Measurements from ENCODE around the gene BATF. TPM values are rescaled to one million over a fixed set of nuclear protein-coding genes. Genes with fewer than 3 reads are reported as not detected.

The BATF gene
- total RNA-seq, 6 experiments from 2014 or later: 0.24 to 10.4 (median 0.87) TPM

DNA sequence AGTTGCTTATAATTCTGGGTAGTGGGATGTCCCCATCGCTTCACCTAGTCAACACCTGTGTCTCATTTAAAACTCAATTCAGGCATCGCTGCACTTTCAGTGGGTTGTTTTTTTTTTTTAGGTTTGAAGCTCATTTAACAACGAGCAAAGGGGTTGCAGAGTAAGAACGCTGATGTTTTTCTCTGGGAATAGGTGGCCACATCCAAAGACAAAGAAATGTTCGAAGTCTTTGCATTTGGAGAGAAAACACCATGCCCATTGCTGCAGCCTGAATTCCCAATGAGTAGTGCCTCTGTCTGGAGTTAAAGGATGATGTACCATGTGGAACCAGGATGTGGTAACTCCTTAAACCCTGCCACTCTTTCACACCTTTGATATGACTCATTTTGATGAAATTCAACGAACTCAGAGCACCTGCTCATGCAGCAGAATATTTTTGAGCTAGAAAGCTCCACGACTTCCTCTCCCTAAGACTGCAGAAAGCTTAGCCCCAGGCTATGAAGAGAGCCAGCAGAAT is 35.1 kb upstream of the BATF start:
- H3K4me3 ChIP-seq: no peak overlapping the region
- DNase-seq (no peak), ATAC-seq (peak in 1 of 4 donors; percentile 8)
- no peak for TF ChIP-seq CTCF (IDR thresholded peaks at IDR 0.05)
- no peak for TF ChIP-seq POLR2A (IDR thresholded peaks at IDR 0.05)
- H3K27me3 ChIP-seq: no peaks in the 10 kb centered on the region
- no peaks in the 10 kb centered on the region for H3K9me3 ChIP-seq
- intact Hi-C loops (cut with DNase I): loop anchor here (2.0 to 5.0 kb wide), 2 partner anchors 175 to 178 kb away; no protein-coding TSS in a partner anchor
- no peaks in the 10 kb centered on the region for H3K36me3 ChIP-seq
- WGBS (ENCODE audit: insufficient coverage, low coverage, low lambda C conversion rate, missing lambda C conversion rate): 63% methylated on average over 6 of the region's 7 CpGs
- peaks cover 0 to 10% (median 3%) of the 10 kb centered on the region in 4 donors for H3K4me1 ChIP-seq
- H3K27ac ChIP-seq: no peak overlapping the region

- ATAC-seq (no peak), DNase-seq (no peak)
- Histone ChIP-seq H3K36me3 (no peaks in the 10 kb centered on the region), H3K27me3 (no peaks in the 10 kb centered on the region), H3K4me3 (no peak overlapping the region), H3K27ac (no peak overlapping the region), H3K4me1 (peaks cover 0 to 7% (median 2%) of the 10 kb centered on the region in 4 donors), H3K9me3 (no peaks in the 10 kb centered on the region)
- no peak for TF ChIP-seq POLR2A (IDR thresholded peaks at IDR 0.05)
- TF ChIP-seq CTCF (IDR thresholded peaks at IDR 0.05): no peak
- 60% methylated on average over 1 of the region's 6 CpGs for WGBS (ENCODE audit: insufficient coverage, low coverage, low lambda C conversion rate, missing lambda C conversion rate)
- intact Hi-C loops (cut with DNase I): loop anchor here in 1 of 2 donors (5.0 kb wide), 1 partner anchor 177 kb away; no protein-coding TSS in a partner anchor
Observed at GRCh38 chr14:75489480-75489837, 32.8 kb upstream of the BATF start.

DNA sequence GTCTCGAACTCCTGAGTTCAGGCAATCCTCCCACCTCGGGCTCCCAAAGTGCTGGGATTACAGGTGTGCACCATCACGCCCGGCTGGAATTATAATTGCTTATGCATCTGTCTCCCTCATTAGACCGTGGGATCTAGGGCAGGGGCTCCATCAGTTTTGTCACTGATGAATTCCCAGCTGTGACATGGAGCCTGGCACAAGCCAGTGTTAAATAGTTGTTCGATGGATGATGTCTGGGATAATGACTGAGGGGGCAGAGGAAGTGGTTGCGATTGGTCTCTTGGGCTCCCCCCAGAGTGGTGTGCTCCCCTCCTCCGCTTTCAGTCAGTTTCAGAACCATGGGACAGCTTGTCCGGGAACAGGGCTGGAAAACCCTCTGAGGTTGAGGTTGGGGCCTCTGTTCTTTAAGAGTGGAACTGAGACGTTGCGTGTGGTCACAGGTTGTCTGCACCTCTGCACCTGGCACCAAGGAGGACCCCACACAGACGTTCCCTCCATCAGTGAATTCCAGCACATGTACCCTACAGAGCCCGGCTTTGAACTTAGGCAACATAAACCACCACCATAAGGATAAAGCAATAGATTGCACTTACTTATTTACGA is 30.8 kb upstream of the BATF start:
- H3K27ac ChIP-seq: no peak overlapping the region
- no peaks in the 10 kb centered on the region for H3K36me3 ChIP-seq
- intact Hi-C loops (cut with DNase I): no loop called here
- ATAC-seq (no peak), DNase-seq (no peak)
- TF ChIP-seq CTCF (IDR thresholded peaks at IDR 0.05) (no peak), POLR2A (IDR thresholded peaks at IDR 0.05) (no peak)
- H3K4me3 ChIP-seq: no peak overlapping the region
- H3K4me1 ChIP-seq: no peaks in the 10 kb centered on the region
- no peaks in the 10 kb centered on the region for H3K27me3 ChIP-seq
- 72% methylated on average over 4 of the region's 14 CpGs for WGBS (ENCODE audit: insufficient coverage, low coverage, low lambda C conversion rate, missing lambda C conversion rate)
- H3K9me3 ChIP-seq: no peaks in the 10 kb centered on the region

- DNase-seq: no peak
- no peak for TF ChIP-seq CTCF (IDR thresholded peaks at IDR 0.05)
- no peak for TF ChIP-seq POLR2A (IDR thresholded peaks at IDR 0.05)
- Histone ChIP-seq H3K36me3 (no peaks in the 10 kb centered on the region), H3K4me1 (no peaks in the 10 kb centered on the region), H3K4me3 (no peak overlapping the region), H3K27me3 (no peaks in the 10 kb centered on the region), H3K9me3 (no peaks in the 10 kb centered on the region), H3K27ac (no peak overlapping the region)
- intact Hi-C loops (cut with DNase I): no loop called here
- 95% methylated on average over 3 of the region's 9 CpGs for WGBS (ENCODE audit: insufficient coverage, low coverage, low lambda C conversion rate, missing lambda C conversion rate)
- ATAC-seq: no peak
Observed at GRCh38 chr14:75492832-75493591, 29.3 kb upstream of the BATF start.

Measured in right lobe of liver (tissue), 6 donors.